GM12872 (cell line): ENCODE data around the gene RUVBL2.

Source experiments
- TF ChIP-seq, protein P1 (sequence below): IDR thresholded peaks from 3 replicates; pipeline ENCODE4 v1.5.1; 2011; ENCODE audit warnings: low read depth, mild to moderate bottlenecking, low read length, moderate library complexity; ENCODE audit not compliant: insufficient read depth

The RUVBL2 gene

DNA sequence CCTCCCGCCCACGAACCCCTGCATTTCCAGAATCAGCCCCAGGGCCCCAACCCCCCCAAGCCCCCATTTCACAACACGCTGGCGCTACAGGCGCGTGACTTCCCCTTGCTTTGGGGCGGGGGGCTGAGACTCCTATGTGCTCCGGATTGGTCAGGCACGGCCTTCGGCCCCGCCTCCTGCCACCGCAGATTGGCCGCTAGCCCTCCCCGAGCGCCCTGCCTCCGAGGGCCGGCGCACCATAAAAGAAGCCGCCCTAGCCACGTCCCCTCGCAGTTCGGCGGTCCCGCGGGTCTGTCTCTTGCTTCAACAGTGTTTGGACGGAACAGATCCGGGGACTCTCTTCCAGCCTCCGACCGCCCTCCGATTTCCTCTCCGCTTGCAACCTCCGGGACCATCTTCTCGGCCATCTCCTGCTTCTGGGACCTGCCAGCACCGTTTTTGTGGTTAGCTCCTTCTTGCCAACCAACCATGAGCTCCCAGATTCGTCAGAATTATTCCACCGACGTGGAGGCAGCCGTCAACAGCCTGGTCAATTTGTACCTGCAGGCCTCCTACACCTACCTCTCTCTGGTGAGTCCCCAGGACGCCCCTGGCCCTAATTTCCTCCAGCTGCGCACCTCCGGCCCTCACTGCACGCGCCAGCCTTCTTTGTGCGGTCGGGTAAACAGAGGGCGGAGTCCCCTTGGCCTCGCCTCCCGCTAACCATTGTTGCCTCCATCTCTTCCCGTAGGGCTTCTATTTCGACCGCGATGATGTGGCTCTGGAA, 28.5 kb upstream of the RUVBL2 start, which contains the start of gene FTL:
FTL (plus strand) TSS at position 270 of the 766 bp plus-strand sequence; CDS start at position 469, 199 bp downstream.
- TF ChIP-seq, protein P1, sequence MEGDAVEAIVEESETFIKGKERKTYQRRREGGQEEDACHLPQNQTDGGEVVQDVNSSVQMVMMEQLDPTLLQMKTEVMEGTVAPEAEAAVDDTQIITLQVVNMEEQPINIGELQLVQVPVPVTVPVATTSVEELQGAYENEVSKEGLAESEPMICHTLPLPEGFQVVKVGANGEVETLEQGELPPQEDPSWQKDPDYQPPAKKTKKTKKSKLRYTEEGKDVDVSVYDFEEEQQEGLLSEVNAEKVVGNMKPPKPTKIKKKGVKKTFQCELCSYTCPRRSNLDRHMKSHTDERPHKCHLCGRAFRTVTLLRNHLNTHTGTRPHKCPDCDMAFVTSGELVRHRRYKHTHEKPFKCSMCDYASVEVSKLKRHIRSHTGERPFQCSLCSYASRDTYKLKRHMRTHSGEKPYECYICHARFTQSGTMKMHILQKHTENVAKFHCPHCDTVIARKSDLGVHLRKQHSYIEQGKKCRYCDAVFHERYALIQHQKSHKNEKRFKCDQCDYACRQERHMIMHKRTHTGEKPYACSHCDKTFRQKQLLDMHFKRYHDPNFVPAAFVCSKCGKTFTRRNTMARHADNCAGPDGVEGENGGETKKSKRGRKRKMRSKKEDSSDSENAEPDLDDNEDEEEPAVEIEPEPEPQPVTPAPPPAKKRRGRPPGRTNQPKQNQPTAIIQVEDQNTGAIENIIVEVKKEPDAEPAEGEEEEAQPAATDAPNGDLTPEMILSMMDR: no peak

GRCh38 chr19:48965806-48966540, 27.7 kb upstream of the RUVBL2 start:
- TF ChIP-seq, protein P1: no peak

GRCh38 chr19:48966541-48967345, 26.9 kb upstream of the RUVBL2 start:
- TF ChIP-seq, protein P1: no peak

DNA sequence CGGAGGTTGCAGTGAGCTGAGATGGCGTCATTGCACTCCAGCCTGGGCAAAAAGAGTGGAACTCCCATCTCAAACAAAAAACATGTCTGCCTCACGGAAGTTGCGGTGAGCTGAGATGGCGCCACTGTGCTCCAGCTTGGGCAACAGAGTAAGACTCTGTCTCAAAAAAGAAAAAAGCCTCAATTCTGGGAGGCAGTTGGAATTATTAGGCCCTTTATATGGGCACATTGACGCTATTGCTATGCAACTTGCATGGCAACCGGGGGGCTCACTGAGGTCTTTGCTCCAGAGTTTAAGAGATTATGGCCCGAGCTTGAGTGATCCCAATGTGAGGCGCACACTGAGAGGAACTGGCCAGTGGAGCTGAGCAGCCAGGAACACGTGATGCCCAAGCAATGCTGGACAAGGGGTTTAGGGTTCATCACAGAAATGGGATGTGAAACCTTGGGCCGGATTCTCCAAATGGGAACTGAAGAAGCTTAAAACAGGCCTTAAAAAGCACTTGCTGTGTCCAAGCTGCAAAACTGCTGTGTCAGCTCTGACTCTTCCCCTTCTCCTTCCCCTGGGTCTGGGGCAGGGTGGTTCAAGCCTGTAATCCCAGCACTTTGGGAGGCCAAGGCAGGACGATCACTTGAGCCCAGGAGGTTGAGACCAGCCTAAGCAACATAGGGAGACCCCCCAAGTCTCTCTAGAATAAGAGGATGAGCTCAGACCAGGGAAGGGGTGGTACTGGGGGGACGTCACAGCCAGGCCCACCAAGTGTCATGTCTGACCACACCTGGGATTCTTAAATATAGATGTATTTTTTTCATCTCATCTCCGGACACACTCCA, 26.1 kb upstream of the RUVBL2 start:
- TF ChIP-seq, protein P1: no peak

- TF ChIP-seq, protein P1: no peak
These were observed 25.5 kb upstream of the RUVBL2 start for GRCh38 chr19:48968179-48968661.

- TF ChIP-seq, protein P1: no peak
These were observed 24.9 kb upstream of the RUVBL2 start for GRCh38 chr19:48968813-48969218.
